Measurements from ENCODE around the gene MTAP.

MTAP gene

GRCh38 chr9:21965401-21965951 lies 163.0 kb downstream of the MTAP start:
- in situ Hi-C loops (cut with MboI; ENCODE audit: low sequenced_read_pairs) = no loop called here

DNA sequence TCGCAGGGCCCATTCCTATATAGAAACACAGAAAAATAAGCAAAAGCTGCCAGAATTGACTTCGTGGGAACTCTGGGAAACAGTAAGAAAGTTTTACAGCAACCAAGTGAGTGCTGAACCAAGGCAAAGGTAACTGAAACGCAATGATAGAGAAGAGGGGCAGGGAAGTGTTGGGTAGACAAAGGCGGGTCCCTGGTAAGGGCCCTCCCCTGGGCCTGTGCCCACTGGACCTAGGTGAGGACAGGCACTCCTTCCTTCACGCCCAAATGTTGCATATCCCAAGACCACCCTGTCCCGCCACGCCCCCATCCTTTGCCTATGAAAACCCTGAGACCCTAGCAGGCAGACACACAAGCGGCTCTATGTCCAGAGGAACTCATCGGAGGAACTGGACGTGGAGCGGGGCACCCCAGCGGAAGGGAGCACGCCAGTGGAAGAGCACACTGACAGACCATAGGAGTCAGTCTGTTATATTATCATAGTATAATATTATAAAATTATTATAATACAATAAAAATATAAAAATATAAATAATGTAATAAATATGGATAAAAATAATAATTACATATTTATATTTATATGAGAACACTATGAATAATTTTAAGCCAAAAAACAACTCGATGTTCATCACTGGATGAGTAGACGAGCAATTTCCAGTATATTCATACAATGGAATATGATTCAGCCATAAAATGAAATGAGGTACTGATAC lies 163.9 kb downstream of the MTAP start:
- in situ Hi-C loops (cut with MboI; ENCODE audit: low sequenced_read_pairs) = no loop called here

DNA sequence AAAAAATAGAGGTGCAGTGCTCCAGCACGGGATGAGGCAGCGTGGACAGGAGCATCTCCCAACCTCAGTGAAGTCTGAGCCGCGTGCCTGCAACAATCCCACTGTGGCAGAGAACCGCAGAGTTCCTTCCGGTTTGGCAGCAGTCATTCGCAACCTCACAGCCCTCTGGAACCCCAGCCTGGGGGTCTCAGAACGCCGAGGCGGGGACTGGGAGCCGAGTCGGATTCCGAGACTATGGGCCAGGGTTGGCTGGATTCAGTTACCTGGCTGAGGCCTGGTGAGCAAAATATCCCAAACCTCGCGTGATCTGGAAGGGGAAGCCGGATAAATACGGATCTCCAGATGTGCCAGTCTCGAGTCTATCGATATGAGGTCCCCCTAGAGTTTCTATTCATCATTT lies 164.7 kb downstream of the MTAP start:
- in situ Hi-C loops (cut with MboI; ENCODE audit: low sequenced_read_pairs) = no loop called here

GRCh38 chr9:21967702-21968101 lies 165.3 kb downstream of the MTAP start:
- in situ Hi-C loops (cut with MboI; ENCODE audit: low sequenced_read_pairs) = no loop called here

DNA sequence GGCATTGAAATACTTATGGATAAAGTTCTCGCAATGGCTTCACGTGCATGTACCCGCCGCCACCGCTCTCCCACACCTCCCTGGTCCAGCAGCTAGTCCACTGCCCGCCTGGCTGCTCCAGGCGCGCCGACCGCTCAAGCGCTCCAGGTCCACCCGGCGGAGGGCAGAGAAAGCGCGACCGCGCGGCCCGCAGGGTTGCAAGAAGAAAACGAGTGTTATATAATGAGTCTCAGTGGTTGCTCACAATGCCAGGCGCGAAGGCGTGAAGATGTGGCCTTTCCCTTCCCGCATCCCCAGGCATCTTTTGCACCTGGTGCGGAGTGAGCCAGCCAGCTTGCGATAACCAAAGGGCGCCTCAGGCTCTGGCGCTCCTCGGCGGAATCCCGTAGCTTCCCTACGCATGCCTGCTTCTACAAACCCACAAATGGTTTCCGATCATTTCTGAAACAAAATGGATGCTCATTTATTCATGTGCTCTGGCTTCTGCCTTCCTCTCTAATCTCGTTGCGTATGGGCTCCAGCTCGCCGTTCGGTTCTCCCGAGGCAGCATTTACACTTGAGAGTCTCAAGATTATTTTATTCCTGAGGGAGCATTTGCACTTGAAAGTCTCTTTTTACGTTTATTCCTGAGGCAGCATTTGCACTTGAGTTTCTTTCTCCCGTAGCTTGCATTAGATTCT lies 166.0 kb downstream of the MTAP start:
- in situ Hi-C loops (cut with MboI; ENCODE audit: low sequenced_read_pairs) = no loop called here

GRCh38 chr9:21969011-21969940 lies 166.8 kb downstream of the MTAP start:
- in situ Hi-C loops (cut with MboI; ENCODE audit: low sequenced_read_pairs) = no loop called here

DNA sequence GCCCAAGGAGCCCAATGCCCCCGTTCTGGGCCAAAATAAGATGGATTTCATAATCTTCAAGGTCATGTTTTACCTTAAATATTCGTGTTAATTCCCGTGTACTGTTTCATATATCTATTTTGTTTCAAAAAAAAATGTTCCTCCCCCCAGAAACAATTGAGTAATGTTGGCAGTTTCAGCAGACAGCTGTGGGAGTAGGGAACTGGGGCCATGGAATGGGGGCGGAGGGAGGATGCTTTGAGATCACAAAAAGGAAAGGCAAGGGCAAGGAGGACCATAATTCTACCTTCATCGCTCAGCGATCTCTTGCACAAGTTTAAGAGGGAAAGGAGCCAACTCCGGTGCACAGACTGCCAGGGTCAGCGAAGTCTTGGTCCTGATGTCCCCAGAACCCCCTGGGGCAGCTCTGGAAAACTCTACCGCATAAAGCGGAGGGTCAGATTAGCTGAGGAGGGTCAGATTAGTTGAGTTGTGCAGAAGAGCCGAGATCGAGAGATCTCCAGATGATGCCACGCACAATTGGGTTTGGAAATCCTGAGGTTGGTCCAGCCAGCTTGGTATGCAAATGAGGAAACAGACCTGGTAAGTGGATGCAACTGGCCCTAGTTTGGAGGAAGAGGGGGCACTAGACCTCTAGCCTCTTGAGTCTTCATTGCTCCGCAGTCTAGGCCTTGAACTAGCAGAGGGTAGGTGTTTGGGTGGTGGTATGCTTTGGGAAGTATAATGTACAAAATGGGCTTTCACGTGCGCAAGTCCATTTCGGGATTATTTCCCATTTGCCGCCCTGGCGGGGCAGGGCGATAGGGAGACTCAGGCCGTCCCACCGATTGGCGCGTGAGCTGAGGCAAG lies 167.7 kb downstream of the MTAP start:
- in situ Hi-C loops (cut with MboI; ENCODE audit: low sequenced_read_pairs) = no loop called here

DNA sequence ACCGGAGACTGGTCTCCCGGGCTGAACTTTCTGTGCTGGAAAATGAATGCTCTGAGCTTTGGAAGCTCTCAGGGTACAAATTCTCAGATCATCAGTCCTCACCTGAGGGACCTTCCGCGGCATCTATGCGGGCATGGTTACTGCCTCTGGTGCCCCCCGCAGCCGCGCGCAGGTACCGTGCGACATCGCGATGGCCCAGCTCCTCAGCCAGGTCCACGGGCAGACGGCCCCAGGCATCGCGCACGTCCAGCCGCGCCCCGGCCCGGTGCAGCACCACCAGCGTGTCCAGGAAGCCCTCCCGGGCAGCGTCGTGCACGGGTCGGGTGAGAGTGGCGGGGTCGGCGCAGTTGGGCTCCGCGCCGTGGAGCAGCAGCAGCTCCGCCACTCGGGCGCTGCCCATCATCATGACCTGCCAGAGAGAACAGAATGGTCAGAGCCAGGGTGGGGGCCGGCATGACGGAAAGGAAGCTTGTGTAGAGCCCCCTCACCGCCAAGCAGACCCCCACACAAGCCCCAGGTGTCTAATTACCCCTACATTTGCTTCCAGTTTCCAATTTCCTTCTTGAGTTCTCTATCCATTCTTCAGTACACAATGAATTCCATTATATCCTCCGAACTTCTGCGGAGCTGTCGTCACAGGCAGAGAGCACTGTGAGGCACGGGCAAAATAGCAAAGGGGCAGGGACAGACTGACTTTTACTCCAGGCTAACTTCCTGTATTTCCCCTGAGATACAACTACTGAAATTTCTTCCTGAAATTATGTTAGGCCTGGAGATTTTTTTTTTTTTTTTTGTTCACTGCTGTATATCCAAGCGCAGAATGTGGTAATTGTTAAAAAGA lies 168.6 kb downstream of the MTAP start:
- in situ Hi-C loops (cut with MboI; ENCODE audit: low sequenced_read_pairs) = no loop called here

DNA sequence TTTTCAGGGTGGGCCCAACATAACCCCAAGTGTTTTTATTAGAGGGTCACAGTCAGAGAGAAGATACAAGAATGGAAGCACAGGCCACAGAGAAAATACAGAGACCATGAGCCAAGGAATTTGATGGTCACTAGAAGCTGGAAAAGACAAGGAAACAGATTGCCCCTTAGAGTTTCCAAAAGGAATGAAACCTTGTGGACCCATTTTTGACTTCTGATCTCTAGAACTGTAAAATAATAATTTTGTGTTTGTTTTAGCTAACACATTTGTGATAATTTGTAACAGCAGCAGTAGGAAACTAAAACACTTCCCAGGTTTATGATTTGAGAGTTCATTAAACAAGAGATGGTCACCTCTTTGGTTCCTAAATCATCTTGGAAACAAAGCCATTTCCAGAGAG lies 169.9 kb downstream of the MTAP start:
- in situ Hi-C loops (cut with MboI; ENCODE audit: low sequenced_read_pairs) = no loop called here

- in situ Hi-C loops (cut with MboI; ENCODE audit: low sequenced_read_pairs) = no loop called here
Observed at GRCh38 chr9:21974343-21974721, 171.9 kb downstream of the MTAP start.

GRCh38 chr9:21974722-21975409 lies 172.4 kb downstream of the MTAP start:
- in situ Hi-C loops (cut with MboI; ENCODE audit: low sequenced_read_pairs) = loop anchor here (25.0 kb wide), 1 partner anchor 163 kb away; the partner anchor contains the start of gene MTAP

- in situ Hi-C loops (cut with MboI; ENCODE audit: low sequenced_read_pairs) = loop anchor here (25.0 kb wide), 1 partner anchor 164 kb away; the partner anchor contains the start of gene MTAP
Observed at GRCh38 chr9:21976334-21976875, 174.0 kb downstream of the MTAP start.

DNA sequence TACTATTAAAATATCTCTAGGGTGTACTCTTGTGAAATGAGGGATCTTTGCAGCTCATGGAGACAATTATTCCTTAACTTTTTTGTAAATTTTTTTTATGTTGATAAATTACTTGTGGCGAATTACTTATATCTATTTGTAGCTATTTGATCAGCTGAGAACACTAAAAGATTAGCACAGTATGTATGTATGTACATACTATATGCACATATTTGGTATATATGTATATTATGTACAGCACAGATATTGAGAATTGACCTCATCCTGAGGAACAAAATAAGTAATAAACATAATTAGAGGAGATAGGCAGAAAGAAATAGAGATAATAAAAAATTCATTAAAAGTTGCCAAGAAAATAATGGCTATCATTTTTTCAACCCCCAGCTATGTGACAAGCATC lies 180.0 kb downstream of the MTAP start:
- in situ Hi-C loops (cut with MboI; ENCODE audit: low sequenced_read_pairs) = loop anchor here (25.0 kb wide), 1 partner anchor 170 kb away; the partner anchor contains the start of gene MTAP

DNA sequence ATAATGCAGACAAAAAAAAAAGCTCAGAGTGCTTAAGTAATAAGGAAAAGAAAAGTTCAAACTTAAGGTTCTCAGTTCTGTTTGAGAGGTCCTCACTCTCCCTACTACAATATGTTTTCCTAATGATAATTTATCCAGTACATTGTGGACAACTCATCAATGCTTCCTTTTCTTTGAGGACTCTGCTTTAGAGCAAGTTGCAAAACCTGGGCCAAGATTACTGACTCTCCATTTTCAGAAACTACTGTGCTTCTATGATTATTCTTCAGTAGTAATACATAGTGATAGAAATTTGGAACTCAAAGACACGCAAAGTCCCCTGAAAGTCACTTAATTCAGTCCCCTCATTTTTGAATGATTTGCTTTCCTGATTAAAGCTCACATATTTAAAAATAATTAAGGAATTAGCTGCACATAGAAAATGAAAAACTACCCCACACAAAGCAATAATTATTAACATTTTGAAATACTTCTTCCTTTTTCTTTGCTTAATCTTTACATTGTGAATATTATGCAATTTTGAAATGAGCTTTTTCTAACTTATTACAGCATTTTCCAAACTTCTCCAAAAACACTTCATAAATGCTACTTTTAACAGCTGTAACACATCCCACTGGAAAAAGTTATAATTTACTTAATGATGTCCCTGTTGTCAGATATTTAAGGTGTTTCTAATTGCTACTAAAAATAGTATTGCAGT lies 180.6 kb downstream of the MTAP start:
- in situ Hi-C loops (cut with MboI; ENCODE audit: low sequenced_read_pairs) = loop anchor here (25.0 kb wide), 1 partner anchor 171 kb away; the partner anchor contains the start of gene MTAP

GRCh38 chr9:21983561-21983935 lies 181.1 kb downstream of the MTAP start:
- in situ Hi-C loops (cut with MboI; ENCODE audit: low sequenced_read_pairs) = loop anchor here (25.0 kb wide), 1 partner anchor 171 kb away; the partner anchor contains the start of gene MTAP

DNA sequence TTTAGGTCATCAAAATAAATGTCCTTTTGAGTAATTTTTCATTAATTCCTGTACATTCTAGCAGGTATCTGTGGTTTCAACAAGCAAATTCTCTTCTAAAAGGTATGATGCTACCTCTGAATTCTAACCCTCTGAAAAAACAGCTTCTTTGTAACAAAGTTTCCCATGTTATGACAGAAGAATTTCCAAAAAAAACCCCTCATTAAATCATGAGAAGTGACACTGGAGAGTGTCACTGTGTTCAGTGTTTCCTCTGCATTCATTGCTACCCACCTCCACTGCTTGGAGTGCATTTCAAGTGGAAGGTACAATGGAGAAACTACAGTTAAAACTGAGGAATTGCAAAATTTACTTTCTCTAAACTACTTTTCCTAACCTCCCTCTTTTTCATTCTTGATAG lies 181.7 kb downstream of the MTAP start:
- in situ Hi-C loops (cut with MboI; ENCODE audit: low sequenced_read_pairs) = loop anchor here (25.0 kb wide), 1 partner anchor 172 kb away; the partner anchor contains the start of gene MTAP

GRCh38 chr9:21985964-21986667 lies 183.7 kb downstream of the MTAP start:
- in situ Hi-C loops (cut with MboI; ENCODE audit: low sequenced_read_pairs) = loop anchor here (25.0 kb wide), 1 partner anchor 174 kb away; the partner anchor contains the start of gene MTAP
